OCI-LY7 (cell line): ENCODE data around the gene TNFSF13. TPM values are rescaled to one million over a fixed set of nuclear protein-coding genes. Genes with fewer than 3 reads are reported as not detected.

ENCODE experiments used
- BruUV-seq: library from RNA; stranded (reverse); fragments of 400-500 nt; replicated peaks from 2 replicates; lab custom pipeline; 2021; lab: Mats Ljungman, UMichigan
- CTCF ChIA-PET: fragments of 300-600 bp; sonication (Branson Sonifier 250); formaldehyde crosslinking; loops from one replicate; lab custom pipeline; 2022; ENCODE audit warnings: antibody characterized with exemption; ENCODE audit not compliant: unreplicated experiment; lab: Charles Lee
- POLR2A ChIA-PET: fragments of 300-600 bp; sonication (Branson Sonifier 250); formaldehyde crosslinking; loops from one replicate; lab custom pipeline; 2022; ENCODE audit warnings: antibody characterized with exemption; lab: Charles Lee
- DNase-seq: peaks from one replicate; pipeline ENCODE4 v3.0.0-alpha.2; 2015; ENCODE audit warnings: low spot score
- H2AFZ ChIP-seq: fragments of 200-600 bp; sonication (generic), shearing (Covaris generic); 2 replicates; pipeline ENCODE4 v1.6.1; 2014; ENCODE audit warnings: mild to moderate bottlenecking, antibody characterized with exemption, low read length, moderate library complexity
- H3K27ac ChIP-seq: fragments of 200-600 bp; sonication (generic); 2 replicates; pipeline ENCODE4 v1.5.1; 2014; ENCODE audit warnings: mixed run types, low read depth, mild to moderate bottlenecking, moderate library complexity, low read length, inconsistent platforms; ENCODE audit not compliant: poor library complexity, severe bottlenecking
- H3K36me3 ChIP-seq: fragments of 200-600 bp; sonication (generic); 2 replicates; pipeline ENCODE4 v1.6.1; 2014; ENCODE audit warnings: mild to moderate bottlenecking, antibody characterized with exemption, low read length, moderate library complexity, mixed read lengths; ENCODE audit not compliant: insufficient read depth
- H3K4me1 ChIP-seq: fragments of 200-600 bp; sonication (generic); 2 replicates; pipeline ENCODE4 v1.5.1; 2014; ENCODE audit warnings: mild to moderate bottlenecking, low read length; ENCODE audit not compliant: insufficient read depth, poor library complexity, severe bottlenecking
- H3K4me2 ChIP-seq: fragments of 200-600 bp; sonication (generic); 2 replicates; pipeline ENCODE4 v1.6.1; 2014; ENCODE audit warnings: mild to moderate bottlenecking, low read length
- H3K4me3 ChIP-seq: fragments of 200-600 bp; sonication (generic); 2 replicates; pipeline ENCODE4 v1.5.1; 2014; ENCODE audit warnings: mild to moderate bottlenecking, low read depth, low read length; ENCODE audit not compliant: poor library complexity, severe bottlenecking
- H3K79me2 ChIP-seq: fragments of 200-600 bp; sonication (generic); 2 replicates; pipeline ENCODE4 v1.6.1; 2016; ENCODE audit warnings: low read depth, mild to moderate bottlenecking, low read length, moderate library complexity, mixed read lengths; ENCODE audit not compliant: insufficient read depth
- H3K9me2 ChIP-seq: fragments of 200-600 bp; sonication (generic); 2 replicates; pipeline ENCODE4 v1.6.1; 2016; ENCODE audit warnings: mild to moderate bottlenecking, low read length, mixed read lengths; ENCODE audit not compliant: insufficient read depth
- H3K9me3 ChIP-seq: fragments of 200-600 bp; sonication (generic); 2 replicates; pipeline ENCODE4 v1.6.1; 2014; ENCODE audit warnings: mild to moderate bottlenecking, mixed run types, low read length, mixed read lengths
- H4K20me1 ChIP-seq: fragments of 200-600 bp; sonication (generic); 2 replicates; pipeline ENCODE4 v1.6.1; 2014; ENCODE audit warnings: mild to moderate bottlenecking, antibody characterized with exemption, low read length, moderate library complexity, mixed read lengths; ENCODE audit not compliant: insufficient read depth
- EZH2phosphoT487 ChIP-seq: fragments of 200-600 bp; sonication (generic); IDR thresholded peaks from 2 replicates; pipeline ENCODE4 v1.6.1; 2018; ENCODE audit warnings: low read depth, borderline replicate concordance, mild to moderate bottlenecking, mixed run types, antibody characterized with exemption, low read length, moderate library complexity, mixed read lengths
- intact Hi-C: fragments of 100-400 bp; cut with micrococcal nuclease; formaldehyde crosslinking; loops from one replicate; pipeline ENCODE4 v1.10.0; 2022; ENCODE audit not compliant: unreplicated experiment
- total RNA-seq, 2 experiments: library from RNA; depleted of rRNA in 1 of 2; stranded (reverse); fragments of >200 nt in 1 of 2; shearing (Covaris generic) in 1 of 2; gene quantifications; 2 replicates each; pipeline ENCODE4 v1.2.3, GENCODE V29; 2014 to 2022
- TF ChIP-seq, protein P1 (sequence below): fragments of 200-600 bp; sonication (generic); conservative IDR thresholded peaks from 2 replicates; pipeline ENCODE4 v1.5.1; 2014; ENCODE audit warnings: mild to moderate bottlenecking, antibody characterized with exemption, low read length, moderate library complexity, mixed read lengths

Gene TNFSF13
- total RNA-seq, 2 experiments from 2014 or later: 0.98 to 6.0 TPM

DNA sequence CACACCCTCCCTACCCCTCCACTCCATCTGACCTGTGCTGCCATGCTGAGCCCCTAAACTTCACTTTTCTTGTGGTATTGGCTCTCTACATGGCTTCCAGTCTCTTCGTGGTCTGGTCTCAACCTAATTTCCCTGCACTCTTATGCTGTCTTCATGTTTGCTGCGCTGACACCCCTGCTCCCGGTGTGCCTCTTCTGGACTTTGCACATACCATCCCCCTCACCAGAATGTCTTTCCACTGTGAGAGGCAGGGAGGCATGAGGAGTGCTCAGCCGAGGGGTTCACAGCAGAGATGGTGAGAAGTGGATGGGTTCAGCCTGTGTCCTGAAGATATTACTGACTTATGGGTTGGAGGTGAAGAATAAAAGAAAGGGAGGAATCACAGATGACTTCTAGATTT is 7.2 kb upstream of the TNFSF13 start:
- CTCF ChIA-PET: no interaction called here
- H3K4me2 ChIP-seq: no peak overlapping the region
- DNase-seq: no peak
- no TSS peak for BruUV-seq
- no peak overlapping the region for H3K27ac ChIP-seq
- no peaks in the 10 kb centered on the region for H3K36me3 ChIP-seq
- H3K4me3 ChIP-seq: no peak overlapping the region
- POLR2A ChIA-PET: interaction anchor here (0.6 kb wide), 1 partner anchor 133 kb away, joined by 3 read pairs; no protein-coding TSS in a partner anchor
- no peaks in the 10 kb centered on the region for H3K9me2 ChIP-seq
- intact Hi-C loops: no loop called here
- H3K4me1 ChIP-seq: peaks cover 14% of the 10 kb centered on the region
- H2AFZ ChIP-seq: no peak overlapping the region
- TF ChIP-seq EZH2phosphoT487: no peak
- TF ChIP-seq, protein P1, sequence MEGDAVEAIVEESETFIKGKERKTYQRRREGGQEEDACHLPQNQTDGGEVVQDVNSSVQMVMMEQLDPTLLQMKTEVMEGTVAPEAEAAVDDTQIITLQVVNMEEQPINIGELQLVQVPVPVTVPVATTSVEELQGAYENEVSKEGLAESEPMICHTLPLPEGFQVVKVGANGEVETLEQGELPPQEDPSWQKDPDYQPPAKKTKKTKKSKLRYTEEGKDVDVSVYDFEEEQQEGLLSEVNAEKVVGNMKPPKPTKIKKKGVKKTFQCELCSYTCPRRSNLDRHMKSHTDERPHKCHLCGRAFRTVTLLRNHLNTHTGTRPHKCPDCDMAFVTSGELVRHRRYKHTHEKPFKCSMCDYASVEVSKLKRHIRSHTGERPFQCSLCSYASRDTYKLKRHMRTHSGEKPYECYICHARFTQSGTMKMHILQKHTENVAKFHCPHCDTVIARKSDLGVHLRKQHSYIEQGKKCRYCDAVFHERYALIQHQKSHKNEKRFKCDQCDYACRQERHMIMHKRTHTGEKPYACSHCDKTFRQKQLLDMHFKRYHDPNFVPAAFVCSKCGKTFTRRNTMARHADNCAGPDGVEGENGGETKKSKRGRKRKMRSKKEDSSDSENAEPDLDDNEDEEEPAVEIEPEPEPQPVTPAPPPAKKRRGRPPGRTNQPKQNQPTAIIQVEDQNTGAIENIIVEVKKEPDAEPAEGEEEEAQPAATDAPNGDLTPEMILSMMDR: no peak
- no peaks in the 10 kb centered on the region for H3K9me3 ChIP-seq
- H4K20me1 ChIP-seq: no peaks in the 10 kb centered on the region
- H3K79me2 ChIP-seq: no peaks in the 10 kb centered on the region

DNA sequence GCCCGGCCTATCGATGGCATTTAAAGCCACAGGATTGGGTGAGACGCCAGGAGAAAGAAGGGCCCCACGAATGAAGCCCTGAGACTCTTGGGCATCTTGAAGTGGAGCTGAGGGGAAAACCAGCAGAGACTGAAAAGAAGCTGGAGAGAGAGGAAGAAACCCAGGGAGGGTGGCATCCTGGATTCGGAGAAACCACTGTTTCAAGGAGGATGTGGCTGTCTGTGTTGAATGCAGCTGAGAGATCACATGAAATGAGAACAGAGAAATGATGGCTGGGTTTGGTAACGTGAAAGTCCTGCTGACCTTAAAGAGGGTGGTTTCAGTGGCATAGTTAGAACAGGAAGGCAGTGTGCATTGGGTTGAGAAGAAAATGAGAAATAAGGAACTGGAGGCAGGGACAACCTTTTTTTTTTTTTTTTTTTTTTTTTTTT is 5.9 kb upstream of the TNFSF13 start:
- ChIA-PET POLR2A (interaction anchor here (0.7 to 0.8 kb wide), 2 partner anchors 68 to 129 kb away, joined by 3 to 6 read pairs; no protein-coding TSS in a partner anchor), CTCF (interaction anchor here (0.7 kb wide), 1 partner anchor 31 kb away, joined by 4 read pairs; no protein-coding TSS in a partner anchor)
- TF ChIP-seq EZH2phosphoT487: no peak
- TF ChIP-seq, protein P1: no peak
- peak; percentile 64 for DNase-seq
- intact Hi-C loops: no loop called here
- Histone ChIP-seq H3K27ac (peak overlapping the region; percentile 21), H3K4me1 (peaks cover 14% of the 10 kb centered on the region), H3K79me2 (no peaks in the 10 kb centered on the region), H4K20me1 (no peaks in the 10 kb centered on the region), H3K9me2 (no peaks in the 10 kb centered on the region), H3K4me3 (no peak overlapping the region), H3K36me3 (no peaks in the 10 kb centered on the region), H2AFZ (peak overlapping the region; percentile 17; the same call in 1 of the 2 replicates), H3K9me3 (no peaks in the 10 kb centered on the region), H3K4me2 (peak overlapping the region; percentile 18; the same call in 1 of the 2 replicates)
- no TSS peak for BruUV-seq

DNA sequence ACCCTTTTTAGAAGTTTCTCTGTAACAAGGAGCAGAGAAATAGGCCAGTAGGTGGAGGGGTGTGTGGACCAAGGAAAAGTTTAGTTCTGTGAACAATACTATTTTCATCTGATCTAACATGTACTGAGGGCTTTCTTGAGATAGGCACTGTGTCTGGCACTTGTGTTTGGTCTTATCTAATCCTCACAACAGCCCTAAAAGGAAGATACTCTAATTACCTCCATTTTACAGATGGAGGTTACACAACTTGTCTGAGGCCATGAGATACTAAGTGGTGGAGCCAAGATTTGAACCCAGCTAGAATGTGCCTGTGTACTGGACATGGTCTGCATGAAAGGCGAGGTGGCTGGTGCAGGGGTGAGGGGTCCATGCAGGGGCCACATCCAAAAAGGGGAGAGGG is 5.2 kb upstream of the TNFSF13 start:
- BruUV-seq: no TSS peak
- Histone ChIP-seq H4K20me1 (no peaks in the 10 kb centered on the region), H3K9me3 (no peaks in the 10 kb centered on the region), H2AFZ (peak overlapping the region; percentile 42; the same call in 1 of the 2 replicates), H3K4me1 (peaks cover 22% of the 10 kb centered on the region), H3K27ac (no peak overlapping the region), H3K79me2 (no peaks in the 10 kb centered on the region), H3K9me2 (no peaks in the 10 kb centered on the region), H3K4me2 (peak overlapping the region; percentile 18), H3K4me3 (no peak overlapping the region), H3K36me3 (no peaks in the 10 kb centered on the region)
- intact Hi-C loops: no loop called here
- DNase-seq: no peak
- ChIA-PET CTCF (interaction anchor here (0.7 to 0.8 kb wide), 2 partner anchors 31 to 56 kb away, joined by 4 read pairs; no protein-coding TSS in a partner anchor), POLR2A (interaction anchor here (0.7 to 1.0 kb wide), 2 partner anchors 34 to 67 kb away, joined by 3 read pairs; no protein-coding TSS in a partner anchor)
- TF ChIP-seq EZH2phosphoT487: no peak
- TF ChIP-seq, protein P1: no peak
